Left ventricle myocardium inferior (tissue), 1 donor: Measurements from ENCODE around the gene PHACTR4. TPM values are rescaled to one million over a fixed set of nuclear protein-coding genes. Genes with fewer than 3 reads are reported as not detected.

Source experiments
- DNase-seq: peaks from one replicate; pipeline ENCODE4 v3.0.0-alpha.2; 2020
- H3K27ac ChIP-seq: fragments of 200-600 bp; replicated peaks from 2 replicates; pipeline ENCODE4 v1.8.0; 2021
- H3K27me3 ChIP-seq: fragments of 200-600 bp; 2 replicates; pipeline ENCODE4 v1.8.0; 2021; ENCODE audit warnings: low read depth
- H3K36me3 ChIP-seq: fragments of 200-600 bp; 2 replicates; pipeline ENCODE4 v1.8.0; 2021
- H3K4me1 ChIP-seq: fragments of 200-600 bp; 2 replicates; pipeline ENCODE4 v1.8.0; 2021
- H3K4me3 ChIP-seq: fragments of 200-600 bp; 2 replicates; pipeline ENCODE4 v1.8.0; 2021; ENCODE audit warnings: mild to moderate bottlenecking, moderate library complexity
- H3K9me3 ChIP-seq: fragments of 200-600 bp; replicated peaks from 2 replicates; pipeline ENCODE4 v1.8.0; 2021
- intact Hi-C: fragments of 100-400 bp; cut with micrococcal nuclease; formaldehyde crosslinking; loops from one replicate; pipeline ENCODE4 v1.11.0; 2022
- total RNA-seq: library from RNA; stranded (reverse); fragmentation: NEBNext Ultra II Directional; extraction: Animal tissue kit (Norgen Biotek cat#: 25700); gene quantifications from one replicate; pipeline ENCODE4 v1.2.1, GENCODE V29; 2021
- TF ChIP-seq, protein P1 (sequence below): fragments of 200-600 bp; IDR thresholded peaks from 2 replicates; pipeline ENCODE4 v1.8.0; 2021; ENCODE audit warnings: antibody characterized with exemption, mild to moderate bottlenecking, borderline replicate concordance
- donor health status: DM: no; HTN: yes; CAD: no; lungs with severe emphysema.

Gene PHACTR4
- total RNA-seq, 1 donor from 2014 or later, result 13.6 TPM

DNA sequence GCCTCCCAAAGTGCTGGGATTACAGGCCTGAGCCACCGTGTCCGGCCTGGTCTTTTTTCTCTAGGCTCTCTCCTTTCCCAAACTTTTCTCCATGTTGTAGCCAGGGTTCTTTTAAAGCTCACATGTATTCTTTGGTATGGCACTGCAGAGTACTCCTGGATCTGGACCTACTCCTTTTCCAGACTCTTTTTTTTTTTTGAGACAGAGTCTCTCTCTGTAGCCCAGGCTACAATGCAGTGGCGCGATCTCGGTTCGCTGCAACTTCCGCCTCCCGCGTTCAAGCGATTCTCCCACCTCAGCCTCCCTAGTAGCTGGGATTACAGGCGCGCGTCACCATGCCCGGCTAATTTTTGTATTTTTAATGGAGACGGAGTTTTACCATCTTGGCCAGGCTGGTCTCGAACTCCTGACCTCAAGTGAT, 41.3 kb upstream of the PHACTR4 start:
- intact Hi-C loops, result no loop called here

DNA sequence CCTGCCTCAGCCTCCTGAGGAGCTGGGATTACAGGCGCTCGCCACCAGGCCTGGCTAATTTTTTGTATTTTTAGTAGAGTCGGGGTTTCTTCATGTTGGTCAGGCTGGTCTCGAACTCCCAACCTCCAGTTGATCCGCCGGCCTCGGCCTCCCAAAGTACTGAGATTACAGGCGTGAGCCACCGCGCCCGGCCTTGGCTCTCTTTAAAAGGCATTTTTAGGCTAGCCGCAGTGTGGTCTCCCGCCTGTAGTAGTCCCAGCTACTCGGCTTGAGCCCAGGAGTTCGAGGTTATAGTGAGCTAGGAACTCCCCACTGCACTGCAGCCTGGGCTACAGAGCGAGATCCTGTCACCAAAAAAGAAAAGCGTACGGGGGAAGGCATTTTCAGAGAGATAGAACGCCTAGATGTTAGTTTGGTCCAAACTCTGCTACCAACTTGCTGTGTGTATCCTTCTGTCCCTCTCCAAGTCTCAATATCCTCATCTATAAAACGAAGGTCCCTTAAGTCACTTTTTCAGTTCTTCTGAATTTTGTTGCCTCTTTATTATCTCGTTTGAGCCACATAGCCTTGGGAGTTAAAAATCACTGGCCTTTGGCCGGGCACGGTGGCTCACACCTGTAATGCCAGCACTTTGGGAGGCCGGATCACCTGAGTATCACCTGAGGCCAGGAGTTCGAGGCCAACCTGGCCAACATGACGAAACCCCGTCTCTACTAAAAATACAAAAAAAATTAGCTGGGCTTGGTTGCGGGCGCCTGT, 40.0 kb upstream of the PHACTR4 start:
- Histone ChIP-seq H3K27me3 (no peaks in the 10 kb centered on the region), H3K36me3 (peaks cover 42% of the 10 kb centered on the region), H3K4me1 (peaks cover 20% of the 10 kb centered on the region), H3K4me3 (peak overlapping the region; percentile 81), H3K27ac (peak overlapping the region; percentile 91), H3K9me3 (no peaks in the 10 kb centered on the region)
- DNase-seq, result no peak
- intact Hi-C loops, result no loop called here
- TF ChIP-seq, protein P1, sequence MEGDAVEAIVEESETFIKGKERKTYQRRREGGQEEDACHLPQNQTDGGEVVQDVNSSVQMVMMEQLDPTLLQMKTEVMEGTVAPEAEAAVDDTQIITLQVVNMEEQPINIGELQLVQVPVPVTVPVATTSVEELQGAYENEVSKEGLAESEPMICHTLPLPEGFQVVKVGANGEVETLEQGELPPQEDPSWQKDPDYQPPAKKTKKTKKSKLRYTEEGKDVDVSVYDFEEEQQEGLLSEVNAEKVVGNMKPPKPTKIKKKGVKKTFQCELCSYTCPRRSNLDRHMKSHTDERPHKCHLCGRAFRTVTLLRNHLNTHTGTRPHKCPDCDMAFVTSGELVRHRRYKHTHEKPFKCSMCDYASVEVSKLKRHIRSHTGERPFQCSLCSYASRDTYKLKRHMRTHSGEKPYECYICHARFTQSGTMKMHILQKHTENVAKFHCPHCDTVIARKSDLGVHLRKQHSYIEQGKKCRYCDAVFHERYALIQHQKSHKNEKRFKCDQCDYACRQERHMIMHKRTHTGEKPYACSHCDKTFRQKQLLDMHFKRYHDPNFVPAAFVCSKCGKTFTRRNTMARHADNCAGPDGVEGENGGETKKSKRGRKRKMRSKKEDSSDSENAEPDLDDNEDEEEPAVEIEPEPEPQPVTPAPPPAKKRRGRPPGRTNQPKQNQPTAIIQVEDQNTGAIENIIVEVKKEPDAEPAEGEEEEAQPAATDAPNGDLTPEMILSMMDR, result peak; percentile 15

More for the DNA sequence above, 41.3 kb upstream of the PHACTR4 start:
- TF ChIP-seq, protein P1, result no peak
- H3K27me3 ChIP-seq, result no peaks in the 10 kb centered on the region
- H3K27ac ChIP-seq, result peak overlapping the region; percentile 91
- peak overlapping the region; percentile 81 for H3K4me3 ChIP-seq
- no peaks in the 10 kb centered on the region for H3K9me3 ChIP-seq
- peaks cover 29% of the 10 kb centered on the region for H3K36me3 ChIP-seq
- peaks cover 20% of the 10 kb centered on the region for H3K4me1 ChIP-seq
- DNase-seq, result no peak

- Histone ChIP-seq H3K9me3 (no peaks in the 10 kb centered on the region), H3K4me3 (no peak overlapping the region), H3K27ac (no peak overlapping the region), H3K4me1 (no peaks in the 10 kb centered on the region), H3K36me3 (peaks cover 27% of the 10 kb centered on the region), H3K27me3 (no peaks in the 10 kb centered on the region)
- intact Hi-C loops, result no loop called here
- TF ChIP-seq, protein P1, result no peak
- no peak for DNase-seq
These were observed 30.6 kb upstream of the PHACTR4 start for GRCh38 chr1:28338897-28339296.

- H3K27ac ChIP-seq, result no peak overlapping the region
- intact Hi-C loops, result no loop called here
- H3K9me3 ChIP-seq, result no peaks in the 10 kb centered on the region
- DNase-seq, result no peak
- no peak overlapping the region for H3K4me3 ChIP-seq
- no peaks in the 10 kb centered on the region for H3K27me3 ChIP-seq
- TF ChIP-seq, protein P1, result no peak
- no peaks in the 10 kb centered on the region for H3K4me1 ChIP-seq
- peaks cover 20% of the 10 kb centered on the region for H3K36me3 ChIP-seq
These were observed 30.0 kb upstream of the PHACTR4 start for GRCh38 chr1:28339551-28339950.

- H3K4me1 ChIP-seq, result no peaks in the 10 kb centered on the region
- no peaks in the 10 kb centered on the region for H3K9me3 ChIP-seq
- H3K36me3 ChIP-seq, result peaks cover 12% of the 10 kb centered on the region
- intact Hi-C loops, result no loop called here
- no peak for DNase-seq
- H3K4me3 ChIP-seq, result no peak overlapping the region
- TF ChIP-seq, protein P1, result no peak
- no peak overlapping the region for H3K27ac ChIP-seq
- H3K27me3 ChIP-seq, result no peaks in the 10 kb centered on the region
These were observed 29.1 kb upstream of the PHACTR4 start for GRCh38 chr1:28340221-28340974.
